TTC549 (cell line): Measurements from ENCODE around the gene HPSE2.

Experiments used
- FAIRE-seq: peaks from 2 replicates; lab custom pipeline; 2012; peaks lifted over from hg19 to GRCh38; lab: Jason Lieb, UNC

The HPSE2 gene

GRCh38 chr10:98430427-98430826 is 805.2 kb downstream of the HPSE2 start:
- no peak for FAIRE-seq

GRCh38 chr10:98429320-98430072 is 806.2 kb downstream of the HPSE2 start:
- FAIRE-seq: no peak

GRCh38 chr10:98427011-98427515 is 808.6 kb downstream of the HPSE2 start:
- FAIRE-seq: no peak

- no peak for FAIRE-seq
These were observed 809.9 kb downstream of the HPSE2 start for GRCh38 chr10:98425511-98426352.

- FAIRE-seq: no peak
These were observed 811.1 kb downstream of the HPSE2 start for GRCh38 chr10:98424295-98425254.

GRCh38 chr10:98423691-98424120 is 811.9 kb downstream of the HPSE2 start:
- no peak for FAIRE-seq

DNA sequence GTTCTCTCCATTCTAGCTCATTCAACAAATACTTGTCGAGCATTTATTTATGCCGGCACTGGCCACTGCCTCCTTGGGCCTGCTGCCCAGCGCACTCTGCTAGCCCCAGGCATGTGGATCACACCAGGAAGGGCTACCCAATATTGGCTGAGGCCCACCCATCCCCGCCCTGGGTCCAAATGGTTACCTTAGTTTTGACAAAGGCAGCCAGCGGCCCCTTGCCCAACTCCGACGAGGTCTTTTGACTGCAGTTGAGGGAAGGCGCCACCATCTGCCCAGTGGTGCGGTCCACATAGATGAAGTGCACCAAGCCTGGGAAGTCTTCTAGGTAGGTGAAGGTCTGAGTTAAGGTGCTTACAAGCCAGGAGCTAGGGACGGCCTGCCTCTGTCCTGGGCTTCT is 813.5 kb downstream of the HPSE2 start:
- no peak for FAIRE-seq

GRCh38 chr10:98420786-98421185 is 814.9 kb downstream of the HPSE2 start:
- FAIRE-seq: no peak

DNA sequence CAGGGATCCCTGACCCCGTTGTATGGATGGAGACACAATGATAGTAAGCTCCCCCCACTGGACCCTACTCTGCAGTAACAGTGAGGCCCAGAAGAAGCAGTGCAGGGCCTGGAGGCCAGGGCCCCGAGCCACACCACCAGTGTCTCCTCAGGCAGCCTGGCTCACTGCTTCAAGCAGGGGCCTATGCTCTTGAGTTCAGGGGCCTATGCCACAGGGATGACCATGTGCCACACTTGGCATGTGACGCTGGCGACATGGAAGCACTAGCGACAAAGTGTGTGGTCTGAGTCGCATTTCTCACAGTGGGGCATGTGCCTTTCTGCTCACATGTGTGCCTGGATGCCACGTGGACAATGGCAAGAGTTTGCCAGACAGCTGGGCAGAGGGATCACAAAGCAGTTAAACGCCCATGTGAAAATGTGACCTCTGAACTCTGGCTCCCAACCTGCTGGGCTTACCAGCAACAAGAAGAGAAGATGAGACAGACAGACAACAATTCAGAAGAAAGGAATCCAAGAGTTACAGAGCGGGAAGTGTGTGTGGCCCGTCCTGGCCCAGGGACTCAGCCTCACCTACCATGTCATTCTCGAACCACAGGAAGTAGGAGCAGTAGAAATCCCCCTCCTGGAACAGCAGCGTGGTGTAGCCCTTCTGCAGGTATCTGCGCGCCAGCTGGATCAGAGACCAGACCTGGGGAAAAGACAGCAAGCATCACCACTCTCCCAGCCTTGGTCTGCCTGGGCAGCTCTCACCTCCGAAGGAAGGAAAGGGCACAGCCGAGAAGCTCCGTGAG is 816.0 kb downstream of the HPSE2 start:
- no peak for FAIRE-seq

- FAIRE-seq: no peak
These were observed 816.8 kb downstream of the HPSE2 start for GRCh38 chr10:98418665-98419468.

DNA sequence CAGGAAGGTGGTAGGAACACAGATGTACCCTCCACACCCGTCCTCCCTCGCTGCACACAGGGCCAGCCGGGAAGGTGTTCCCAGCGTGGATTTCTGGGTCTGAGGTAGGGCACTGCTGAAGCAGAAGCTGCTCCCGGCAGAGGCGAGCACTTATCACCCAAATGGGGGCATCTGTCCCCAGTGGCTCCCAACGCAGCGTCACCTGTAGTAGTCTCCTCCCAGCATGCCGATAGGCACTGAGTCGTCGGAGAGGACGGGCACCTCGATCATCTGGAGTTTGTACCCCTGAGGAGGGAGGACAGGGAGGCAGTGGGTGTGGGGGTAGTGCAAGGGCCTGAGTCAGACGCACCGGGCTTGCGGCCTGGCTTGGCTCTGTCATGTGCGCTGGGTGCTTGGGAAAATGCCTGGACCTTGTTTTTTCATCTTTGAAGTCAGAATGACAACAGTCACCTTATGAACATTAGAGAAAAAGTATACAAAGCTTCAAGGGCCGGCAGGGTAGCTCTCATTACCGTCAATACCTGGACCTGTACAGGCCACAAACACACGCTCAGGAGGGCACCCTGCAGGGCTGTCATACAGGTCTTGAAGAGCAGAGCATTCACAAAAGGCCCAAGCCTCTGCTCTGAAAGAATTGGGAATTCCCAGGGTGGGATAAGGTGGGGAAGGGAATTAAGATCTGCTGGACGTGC is 817.5 kb downstream of the HPSE2 start:
- no peak for FAIRE-seq

GRCh38 chr10:98417481-98417959 is 818.1 kb downstream of the HPSE2 start:
- FAIRE-seq: no peak

DNA sequence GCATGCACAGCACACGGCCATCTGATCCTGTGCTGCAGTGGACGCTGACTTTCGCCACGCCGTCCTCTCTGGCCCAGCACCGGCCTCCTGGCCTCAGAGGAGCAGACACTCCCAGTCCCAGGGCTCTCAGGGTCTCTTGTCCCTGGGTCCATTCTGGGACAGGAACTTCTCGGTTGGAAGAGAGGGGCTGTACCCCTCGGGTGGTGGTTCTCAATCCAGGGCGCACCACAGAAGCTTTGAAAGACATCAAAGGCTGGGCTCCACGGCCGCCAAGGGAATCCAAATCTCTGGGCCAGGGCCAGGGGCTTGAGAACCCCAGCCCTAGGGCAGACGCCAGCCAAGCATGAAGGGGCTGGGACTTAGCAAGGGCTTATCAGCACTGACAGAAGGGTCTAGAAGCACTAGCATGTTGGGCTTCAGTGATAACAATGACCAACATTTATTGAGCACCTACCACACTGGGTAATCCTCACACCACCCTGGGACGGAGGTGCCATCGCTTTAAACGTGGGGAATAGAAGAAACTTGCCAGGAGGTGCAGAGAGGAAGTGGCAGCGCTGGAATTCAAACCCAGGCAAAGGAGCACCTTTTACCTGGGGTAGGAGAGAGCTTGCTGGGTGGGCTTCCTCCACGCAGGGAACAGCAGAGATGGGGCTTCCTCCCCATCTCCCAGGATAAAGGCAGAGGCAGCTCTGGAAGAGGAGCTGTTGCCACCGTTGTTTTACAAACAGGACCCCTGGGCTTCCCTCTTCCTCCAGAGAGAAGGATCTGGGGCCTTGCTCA is 818.9 kb downstream of the HPSE2 start:
- no peak for FAIRE-seq

DNA sequence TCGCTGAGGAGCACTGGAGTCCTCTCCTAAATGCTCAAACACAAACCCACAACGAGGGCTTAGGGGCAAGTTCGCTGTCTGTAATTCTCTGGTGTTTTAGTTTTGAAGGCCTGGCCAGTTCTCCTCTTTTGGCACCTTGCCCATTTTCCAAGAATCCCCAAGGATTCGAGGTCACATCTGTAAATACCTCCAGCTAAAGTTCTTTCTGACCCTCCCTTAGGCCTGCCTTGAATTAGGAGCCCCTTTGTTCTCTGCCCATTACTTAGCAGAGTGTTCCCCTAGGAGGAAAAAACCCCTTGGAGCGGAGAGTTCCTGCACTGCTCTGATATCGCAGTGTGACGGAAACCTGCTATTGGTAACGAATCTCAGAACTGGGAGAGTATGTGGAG is 819.9 kb downstream of the HPSE2 start:
- no peak for FAIRE-seq

GRCh38 chr10:98414932-98415730 is 820.5 kb downstream of the HPSE2 start, which contains the start of gene PYROXD2:
TSS of gene PYROXD2 (minus strand) at chr10:98415182. CDS start at chr10:98415135, 47 bp downstream.
- FAIRE-seq: no peak

GRCh38 chr10:98414578-98414931 is 821.1 kb downstream of the HPSE2 start:
- no peak for FAIRE-seq

DNA sequence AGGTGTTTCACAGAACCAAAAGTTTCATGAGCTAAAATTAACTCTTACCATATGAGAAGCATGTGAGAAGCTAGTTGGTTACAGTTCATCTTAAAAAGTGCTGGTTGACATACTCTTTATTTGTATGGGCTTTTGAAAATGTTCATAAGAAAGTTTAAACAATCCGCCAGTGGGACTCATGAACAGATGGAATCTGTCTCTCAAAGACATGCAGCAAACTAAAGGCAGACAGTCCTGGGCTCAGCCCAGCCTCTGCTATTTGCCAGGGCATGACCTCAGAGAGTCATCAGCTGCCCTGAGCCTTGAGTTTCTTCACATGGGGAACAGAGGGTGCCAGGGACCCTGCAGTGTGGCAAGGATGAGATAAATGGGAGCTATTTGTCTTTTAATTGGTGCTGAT is 823.9 kb downstream of the HPSE2 start:
- FAIRE-seq: no peak

- FAIRE-seq: no peak
These were observed 824.5 kb downstream of the HPSE2 start for GRCh38 chr10:98411166-98411565.
